ENCODE results near the gene FRAT1. TPM values are rescaled to one million over a fixed set of nuclear protein-coding genes. Genes with fewer than 3 reads are reported as not detected.

FRAT1 gene
- total and polyA plus RNA-seq, 2 of the 13 experiments (the other 11 are each of a cell fraction or from before 2014, with no cell fraction given), result 1.7 to 2.3 TPM

GRCh38 chr10:97311111-97311626 is 7.9 kb upstream of the FRAT1 start:
- FAIRE-seq (no peak), DNase-seq (ENCODE audit: low spot score) (no peak), ATAC-seq (no peak)
- no TSS peak for BruUV-seq (replicated peaks)
- no peak for TF ChIP-seq ZBTB43 (CRISPR knock-in tag; conservative IDR thresholded peaks at IDR 0.05)
- TF ChIP-seq ISL2 (CRISPR knock-in tag; IDR thresholded peaks at IDR 0.05), result no peak
- TF ChIP-seq THAP7 (CRISPR knock-in tag; IDR thresholded peaks at IDR 0.05), result no peak
- TF ChIP-seq HMG20A (CRISPR knock-in tag; IDR thresholded peaks at IDR 0.05; ENCODE audit: borderline replicate concordance), result no peak
- TF ChIP-seq HOXA9 (CRISPR knock-in tag; IDR thresholded peaks at IDR 0.05; ENCODE audit: borderline replicate concordance), result no peak
- TF ChIP-seq ATF5 (CRISPR knock-in tag; IDR thresholded peaks at IDR 0.05; ENCODE audit: low read depth), result no peak
- TF ChIP-seq PBX3 (CRISPR knock-in tag; IDR thresholded peaks at IDR 0.05; ENCODE audit: borderline replicate concordance), result no peak
- intact Hi-C loops (cut with micrococcal nuclease; ENCODE audit: unreplicated experiment) (no loop called here), in situ Hi-C loops (cut with HindIII; ENCODE audit: extremely low pct_ligation_motif_present, low pct_unique_long_range_greater_than_20kb) (no loop called here)
- no peak overlapping the region for H3K9ac ChIP-seq (ENCODE audit: insufficient read depth, low read depth, low read length)
- no peaks in the 10 kb centered on the region for H3K79me2 ChIP-seq (ENCODE audit: insufficient read depth, low read length)
- H3K4me3 ChIP-seq (replicated peaks in 1 of 3; ENCODE audit: insufficient read depth in 1 of 3, low read depth in 2 of 3, low read length in 3 of 3), result no peak overlapping the region
- no peak overlapping the region for H2AFZ ChIP-seq (ENCODE audit: low read length)
- no peaks in the 10 kb centered on the region for H3K9me3 ChIP-seq (ENCODE audit: low read length)
- no peak overlapping the region for H3K27ac ChIP-seq (ENCODE audit: extremely low read length, insufficient read depth, low read length)
- no peaks in the 10 kb centered on the region for H4K20me1 ChIP-seq (ENCODE audit: insufficient read depth, low read length)
- WGBS (ENCODE audit: low lambda C conversion rate), result 69% methylated on average over 4 of the region's 4 CpGs
- peaks cover 35% of the 10 kb centered on the region for H3K4me1 ChIP-seq (ENCODE audit: insufficient read depth, low read length)
- no peak overlapping the region for H3K4me2 ChIP-seq (ENCODE audit: low read depth, low read length)
- no peaks in the 10 kb centered on the region for H3K27me3 ChIP-seq (ENCODE audit: control insufficient read depth in 1 of 2, insufficient read depth in 2 of 2, low read length in 2 of 2)
- no peaks in the 10 kb centered on the region for H3K36me3 ChIP-seq (replicated peaks in 1 of 2; ENCODE audit: control insufficient read depth in 1 of 2, insufficient read depth in 2 of 2, low read length in 2 of 2)
- ChIA-PET CTCF (ENCODE audit: low intra/inter-chr PET ratio, low total read pairs) (no interaction called here), POLR2A (no interaction called here)

Data from HepG2 (cell line).